ENCODE data around the gene SORCS2. TPM values are rescaled to one million over a fixed set of nuclear protein-coding genes. Genes with fewer than 3 reads are reported as not detected.
A peak's percentile ranks its signal among the peaks of the same experiment; 100 is the strongest.

SORCS2 gene
- total and polyA plus RNA-seq, 7 donors = 0.18 to 1.5 (median 0.36) TPM

GRCh38 chr4:7418131-7418943, 226.0 kb downstream of the SORCS2 start:
- intact Hi-C loops (cut with DNase I) = no loop called here
- no peak overlapping the region for H3K27ac ChIP-seq
- no peaks in the 10 kb centered on the region for H3K36me3 ChIP-seq (ENCODE audit: insufficient read depth in 1 of 2, low read depth in 1 of 2)
- 84 to 86% (median 86%) methylated on average over 15 of the region's 15 CpGs for WGBS, 3 donors
- no peaks in the 10 kb centered on the region for H3K4me1 ChIP-seq
- no peak for ATAC-seq
- no peaks in the 10 kb centered on the region for H3K9me3 ChIP-seq
- H3K4me3 ChIP-seq = no peak overlapping the region
- H3K27me3 ChIP-seq (ENCODE audit: insufficient read depth in 3 of 3, low read length in 2 of 3) = no peaks in the 10 kb centered on the region
- DNase-seq = no peak
- TF ChIP-seq CTCF (IDR thresholded peaks at IDR 0.05) = no peak

- ATAC-seq (peak in 1 of 4 donors; percentile 49), DNase-seq (peak in 1 of 2 donors; percentile 36)
- Histone ChIP-seq H3K4me3 (no peak overlapping the region), H3K4me1 (no peaks in the 10 kb centered on the region), H3K27ac (no peak overlapping the region), H3K9me3 (no peaks in the 10 kb centered on the region), H3K27me3 (ENCODE audit: insufficient read depth in 3 of 3, low read length in 2 of 3) (peaks cover 0 to 2% (median 0%) of the 10 kb centered on the region in 3 donors), H3K36me3 (ENCODE audit: insufficient read depth in 1 of 2, low read depth in 1 of 2) (no peaks in the 10 kb centered on the region)
- intact Hi-C loops (cut with DNase I) = no loop called here
- 23 to 63% (median 52%) methylated on average over 3 to 4 of the region's 4 CpGs for WGBS, 3 donors
- no peak for TF ChIP-seq CTCF (IDR thresholded peaks at IDR 0.05)
Observed at GRCh38 chr4:7419961-7420660, 227.8 kb downstream of the SORCS2 start.

- Histone ChIP-seq H3K4me3 (no peak overlapping the region), H3K36me3 (ENCODE audit: insufficient read depth in 1 of 2, low read depth in 1 of 2) (no peaks in the 10 kb centered on the region), H3K27ac (no peak overlapping the region), H3K4me1 (no peaks in the 10 kb centered on the region), H3K27me3 (ENCODE audit: insufficient read depth in 3 of 3, low read length in 2 of 3) (peaks cover 0 to 2% (median 0%) of the 10 kb centered on the region in 3 donors), H3K9me3 (no peaks in the 10 kb centered on the region)
- no peak for TF ChIP-seq CTCF (IDR thresholded peaks at IDR 0.05)
- WGBS, 3 donors = 31 to 54% (median 31%) methylated on average over 14 of the region's 14 CpGs
- peak in 1 of 2 donors; percentile 29 for DNase-seq
- intact Hi-C loops (cut with DNase I) = no loop called here
- ATAC-seq = no peak
Observed at GRCh38 chr4:7420661-7421040, 228.3 kb downstream of the SORCS2 start.

- Histone ChIP-seq H3K9me3 (no peaks in the 10 kb centered on the region), H3K4me1 (no peaks in the 10 kb centered on the region), H3K36me3 (ENCODE audit: insufficient read depth in 1 of 2, low read depth in 1 of 2) (no peaks in the 10 kb centered on the region), H3K27me3 (ENCODE audit: insufficient read depth in 3 of 3, low read length in 2 of 3) (peaks cover 0 to 2% (median 0%) of the 10 kb centered on the region in 3 donors), H3K27ac (no peak overlapping the region), H3K4me3 (no peak overlapping the region)
- TF ChIP-seq CTCF (IDR thresholded peaks at IDR 0.05) = no peak
- ATAC-seq = no peak
- 80 to 87% (median 83%) methylated on average over 21 to 24 of the region's 24 CpGs for WGBS, 3 donors
- intact Hi-C loops (cut with DNase I) = no loop called here
- DNase-seq = peak in 1 of 2 donors; percentile 46
Observed at GRCh38 chr4:7421356-7422150, 229.2 kb downstream of the SORCS2 start.

Data from psoas muscle (tissue), 8 donors.